Occipital lobe (tissue), 2 donors: Measurements from ENCODE around the gene CERS6. TPM values are rescaled to one million over a fixed set of nuclear protein-coding genes. Genes with fewer than 3 reads are reported as not detected.

Experiments
- DNase-seq: peaks from one replicate; lab custom pipeline; 2025; lab: John Stamatoyannopoulos, UW
- total RNA-seq: library from RNA; depleted of rRNA; stranded (reverse); fragments of >200 nt; gene quantifications from one replicate; pipeline ENCODE4 v1.2.3, GENCODE V29; 2014

CERS6 gene
- total RNA-seq, 1 donor from 2014 or later = 146 TPM

DNA sequence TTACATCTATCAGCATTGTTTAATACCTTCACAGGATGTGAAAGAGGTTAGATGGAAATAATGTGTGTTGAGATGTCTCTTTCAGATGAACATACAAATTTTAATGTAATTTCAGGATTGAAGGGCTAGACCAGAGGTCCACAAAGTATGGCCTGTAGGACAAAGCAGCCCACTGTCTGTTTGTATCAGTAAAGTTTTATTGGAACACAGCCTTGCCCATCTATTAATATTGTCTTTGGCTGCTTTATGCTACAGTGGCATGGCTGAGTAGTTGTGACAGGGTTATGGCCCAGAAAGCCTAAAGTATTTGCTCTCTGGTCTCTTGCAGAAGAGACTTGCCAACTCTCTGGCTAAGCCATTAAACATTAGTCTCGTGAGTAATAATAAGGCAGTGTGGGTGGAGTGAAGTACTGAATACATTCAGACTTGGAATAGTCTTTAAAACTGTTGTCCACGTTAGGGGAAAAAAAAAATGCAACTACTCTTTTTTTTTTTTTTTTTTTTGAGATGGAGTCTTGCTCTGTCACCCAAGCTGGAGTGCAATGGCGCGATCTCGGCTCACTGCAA is 271.9 kb downstream of the CERS6 start:
- no peak for DNase-seq

DNA sequence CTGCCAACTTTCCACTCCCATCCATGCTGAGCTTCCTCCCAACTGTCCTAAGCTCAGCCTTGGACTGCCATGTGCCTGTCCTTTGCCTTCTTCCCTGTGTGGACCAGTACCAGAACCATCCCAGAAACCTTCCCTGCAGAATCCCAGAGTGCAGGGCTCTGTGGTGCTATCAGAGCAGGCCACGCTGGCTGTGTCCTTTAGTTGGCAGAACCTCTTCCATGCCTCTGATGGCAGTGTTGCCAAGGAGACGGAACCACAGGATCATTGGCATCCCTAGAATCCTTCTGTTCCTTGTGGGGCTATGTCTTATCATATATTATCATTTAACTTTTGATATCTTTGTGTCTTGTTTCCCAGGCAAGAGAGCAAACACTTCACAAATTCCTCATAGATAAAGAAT is 273.4 kb downstream of the CERS6 start:
- DNase-seq = no peak

GRCh38 chr2:168730344-168730743 is 274.3 kb downstream of the CERS6 start:
- no peak for DNase-seq

GRCh38 chr2:168731002-168731401 is 274.9 kb downstream of the CERS6 start:
- DNase-seq = no peak

GRCh38 chr2:168731616-168732015 is 275.5 kb downstream of the CERS6 start:
- DNase-seq = no peak

DNA sequence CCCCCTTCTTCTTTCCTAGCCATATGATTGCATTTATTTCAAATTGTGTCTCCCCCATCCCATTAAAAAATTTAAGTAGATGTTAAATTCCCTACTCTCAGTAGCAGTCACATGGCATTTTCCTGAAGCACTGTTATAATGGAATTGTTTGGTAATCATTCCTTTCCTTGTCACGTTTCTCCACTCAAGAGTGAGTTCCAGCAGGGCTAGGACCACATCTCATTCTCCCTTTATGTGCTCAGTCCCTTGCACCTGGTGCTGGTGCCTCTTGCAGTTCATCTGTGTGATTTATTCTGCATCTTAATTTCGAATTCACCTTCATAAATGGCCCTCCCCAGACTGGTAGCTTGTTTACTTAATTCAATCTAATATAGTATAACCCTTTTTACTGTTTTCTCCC is 276.0 kb downstream of the CERS6 start:
- no peak for DNase-seq

- no peak for DNase-seq
These were observed 276.4 kb downstream of the CERS6 start for GRCh38 chr2:168732506-168732905.

- no peak for DNase-seq
These were observed 278.2 kb downstream of the CERS6 start for GRCh38 chr2:168734199-168734760.

- DNase-seq = no peak
These were observed 280.8 kb downstream of the CERS6 start for GRCh38 chr2:168736649-168737445.

- no peak for DNase-seq
These were observed 282.0 kb downstream of the CERS6 start for GRCh38 chr2:168738062-168738461.

DNA sequence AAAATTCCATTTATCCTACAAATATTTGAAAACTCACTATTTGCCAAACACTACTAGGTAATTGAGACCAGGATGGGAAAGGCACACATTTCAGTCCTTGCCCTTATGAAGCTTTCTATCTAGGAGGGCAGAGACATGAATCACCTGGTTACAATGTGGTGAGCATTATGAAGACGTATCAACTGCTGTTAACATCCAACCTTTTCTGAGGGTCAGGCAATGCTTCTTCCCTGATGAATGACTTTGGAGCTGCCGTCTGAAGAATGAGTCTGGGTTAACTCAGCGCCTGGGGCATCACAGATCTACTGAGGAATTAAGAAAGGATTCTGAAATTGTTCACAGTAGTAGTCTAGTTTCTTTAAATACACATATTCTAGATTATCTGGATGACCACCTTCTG is 284.3 kb downstream of the CERS6 start:
- no peak for DNase-seq

- no peak for DNase-seq
These were observed 284.7 kb downstream of the CERS6 start for GRCh38 chr2:168740788-168741187.

DNA sequence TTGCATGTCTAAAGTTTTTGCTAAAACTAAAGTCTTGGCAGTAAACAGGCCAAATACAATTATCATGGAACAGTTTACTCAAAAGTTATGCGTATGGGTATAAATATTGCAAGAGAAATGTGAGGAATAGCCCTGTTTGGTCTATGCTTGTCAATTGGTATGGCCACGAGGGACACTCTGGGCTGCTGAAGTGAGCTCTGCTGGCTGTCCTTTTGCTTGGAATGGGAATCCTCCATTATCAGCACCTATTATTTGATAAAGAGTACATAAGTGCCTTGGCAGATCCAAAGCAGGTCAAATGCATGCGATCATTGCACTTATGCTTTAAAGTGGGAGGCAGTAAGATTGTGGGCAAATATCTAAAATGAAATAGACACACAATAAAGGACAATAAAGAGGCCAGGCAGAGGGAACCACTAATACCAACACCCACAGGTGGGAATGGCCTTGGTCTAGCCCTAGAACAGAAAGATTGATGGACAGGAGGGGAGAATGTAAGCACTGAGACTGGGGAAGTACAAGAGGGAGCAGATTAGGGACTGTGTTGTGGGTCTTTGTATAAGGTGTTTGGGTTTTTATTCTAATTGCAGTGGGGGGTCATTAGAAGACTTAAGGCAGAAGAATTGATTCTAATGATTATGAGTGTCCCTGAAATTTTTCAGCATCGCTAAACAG is 286.3 kb downstream of the CERS6 start:
- DNase-seq = no peak

GRCh38 chr2:168744844-168745243 is 288.8 kb downstream of the CERS6 start:
- no peak for DNase-seq

DNA sequence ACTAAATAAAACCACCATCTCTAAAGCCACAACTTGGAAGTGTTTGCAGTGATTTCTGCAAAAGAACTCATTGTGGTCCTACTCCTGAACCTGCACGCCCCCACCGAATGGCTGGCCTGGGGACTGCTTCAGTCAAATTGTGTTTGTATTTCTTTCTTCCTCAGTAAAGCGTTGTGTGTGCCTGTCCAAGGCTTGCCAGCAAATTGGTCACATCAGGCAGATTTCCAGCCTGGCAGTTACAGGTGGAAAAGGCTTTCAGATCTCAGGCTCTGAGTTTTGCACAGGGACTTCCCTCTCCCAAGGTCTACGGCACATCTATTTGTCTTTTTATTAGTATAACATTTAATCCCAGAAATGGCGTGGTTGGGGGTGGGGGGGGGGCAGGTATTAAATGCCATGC is 292.4 kb downstream of the CERS6 start:
- DNase-seq = no peak

DNA sequence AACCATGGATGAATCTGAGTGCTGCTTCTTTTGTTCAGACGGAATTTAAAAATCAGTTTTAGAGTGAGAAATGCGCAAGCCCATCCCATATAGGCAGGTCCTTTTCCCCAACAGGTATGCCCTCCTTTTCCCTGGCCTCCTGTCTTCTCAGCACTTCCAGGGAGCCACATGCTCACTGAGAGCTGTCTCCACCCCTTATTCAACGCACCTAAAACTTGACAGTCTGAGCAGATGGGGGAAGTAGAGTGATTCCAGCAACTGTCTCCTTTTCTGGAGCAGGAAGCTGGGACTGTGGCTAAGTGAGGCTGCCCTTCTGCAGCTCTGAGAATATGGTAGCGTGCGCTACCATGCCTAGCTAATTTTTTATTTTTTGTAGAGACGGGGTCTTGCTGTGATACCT is 293.2 kb downstream of the CERS6 start:
- no peak for DNase-seq

DNA sequence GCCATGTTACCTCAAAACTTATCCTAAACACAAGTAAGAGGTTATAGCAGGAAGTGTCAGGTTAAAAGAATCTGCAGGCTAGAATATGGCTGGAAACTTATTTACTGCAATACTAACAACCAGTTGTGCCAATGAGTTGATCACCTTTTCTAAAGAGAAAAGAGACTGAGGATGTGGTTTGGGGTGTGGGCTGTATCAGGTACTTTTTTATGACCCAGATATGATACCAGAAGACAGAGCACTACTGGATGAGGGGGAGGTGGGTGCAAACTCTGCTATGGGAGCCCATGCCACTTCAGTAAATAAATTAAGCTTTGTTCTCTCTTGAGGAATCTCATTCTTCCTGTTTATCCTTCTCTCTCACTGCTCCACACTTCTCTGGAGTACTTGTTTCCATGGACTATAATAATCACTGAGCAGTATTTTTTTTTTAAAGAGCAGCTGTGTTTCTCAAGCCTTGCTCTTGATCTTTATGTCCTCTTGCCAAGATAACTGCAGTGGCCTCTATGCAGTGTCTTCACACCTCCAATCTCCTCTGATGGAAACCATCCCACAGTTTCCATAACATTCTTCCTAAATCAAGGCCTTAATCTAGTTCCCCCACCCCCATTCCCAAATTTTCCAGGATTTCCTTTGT is 295.1 kb downstream of the CERS6 start:
- DNase-seq = no peak

GRCh38 chr2:168752361-168752760 is 296.3 kb downstream of the CERS6 start:
- no peak for DNase-seq

DNA sequence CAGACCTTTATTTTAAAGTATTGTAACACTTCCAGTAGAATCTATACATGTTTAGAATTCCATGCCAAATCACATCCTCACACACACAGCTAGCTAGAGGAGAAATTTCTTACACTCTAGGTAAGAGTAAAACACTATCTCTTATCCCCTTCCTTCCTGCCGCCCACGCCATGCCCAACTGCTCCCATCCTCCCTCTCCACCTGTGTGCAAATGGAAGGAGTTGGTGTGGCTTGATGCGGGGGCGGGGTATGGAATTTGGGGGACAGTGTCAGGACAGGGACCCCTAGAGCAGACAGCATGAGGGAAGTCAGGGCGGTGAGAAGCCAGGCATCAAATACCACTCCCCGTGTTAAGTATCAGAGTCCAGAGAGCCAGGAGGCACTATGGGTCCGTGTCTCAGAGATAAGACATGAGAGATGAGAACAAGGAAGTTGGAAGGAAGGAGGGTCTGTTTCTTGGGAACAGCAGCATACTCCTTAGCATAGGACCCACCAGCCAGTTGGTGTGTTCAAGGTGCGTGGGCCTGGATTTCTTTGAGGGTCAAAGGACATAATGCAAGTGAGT is 297.8 kb downstream of the CERS6 start:
- DNase-seq = no peak

- no peak for DNase-seq
These were observed 301.2 kb downstream of the CERS6 start for GRCh38 chr2:168757223-168757622.

- DNase-seq = no peak
These were observed 303.1 kb downstream of the CERS6 start for GRCh38 chr2:168758970-168759820.
